Omental fat pad (tissue), 4 donors: ENCODE measurements around the gene PFDN2. TPM values are rescaled to one million over a fixed set of nuclear protein-coding genes. Genes with fewer than 3 reads are reported as not detected.

Experiments
- ATAC-seq: fragments of 150-250 bp; one replicate; pipeline ENCODE4 v1.9.1; 2016; ENCODE audit warnings: mild to moderate bottlenecking, moderate library complexity; ENCODE audit not compliant: low FRiP score
- DNase-seq: peaks from one replicate; pipeline ENCODE4 v3.0.0-alpha.2; 2019; ENCODE audit warnings: low spot score
- CTCF ChIP-seq, 3 donors: fragments of 450-650 bp; IDR thresholded peaks; one replicate each; pipeline ENCODE4 v1.5.1; 2016 to 2017; ENCODE audit warnings: antibody characterized with exemption in 3 of 3, mild to moderate bottlenecking in 3 of 3, moderate library complexity in 2 of 3
- total RNA-seq, 4 donors: library from RNA; depleted of rRNA; stranded (reverse); fragments of >200 nt; gene quantifications; one replicate each; pipeline ENCODE4 v1.1.0, GENCODE V29; 2016

PFDN2 gene
- total RNA-seq, 4 donors from 2014 or later = 30.6 to 90.1 (median 50.0) TPM

DNA sequence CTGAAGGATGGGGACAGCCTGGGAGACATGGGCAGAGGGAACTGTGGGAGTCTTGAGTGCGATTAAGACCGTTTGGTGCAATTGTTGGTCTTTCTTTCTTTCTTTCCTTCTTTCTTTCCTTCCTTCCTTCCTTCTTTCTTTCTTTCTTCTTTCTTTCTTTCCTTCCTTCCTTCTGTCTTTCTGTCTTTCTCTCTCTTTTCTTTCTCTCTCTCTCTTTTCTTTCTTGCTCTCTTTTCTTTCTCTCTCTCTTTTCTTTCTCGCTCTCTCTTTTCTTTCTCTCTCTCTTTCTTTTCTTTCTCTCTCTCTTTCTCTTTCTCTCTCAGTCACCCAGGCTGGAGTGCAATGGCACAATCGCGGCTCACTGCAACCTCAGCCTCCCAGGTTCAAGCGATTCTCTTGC, 22.6 kb downstream of the PFDN2 start:
- ATAC-seq = no peak
- no peak for TF ChIP-seq CTCF (IDR thresholded peaks at IDR 0.05)
- no peak for DNase-seq

- TF ChIP-seq CTCF (IDR thresholded peaks at IDR 0.05) = no peak
- ATAC-seq = no peak
These were observed 23.4 kb downstream of the PFDN2 start for GRCh38 chr1:161094481-161094880.

GRCh38 chr1:161092621-161093028, 25.2 kb downstream of the PFDN2 start:
- ATAC-seq (no peak), DNase-seq (no peak)
- no peak for TF ChIP-seq CTCF (IDR thresholded peaks at IDR 0.05)

More at GRCh38 chr1:161094481-161094880, 23.4 kb downstream of the PFDN2 start:
- DNase-seq = no peak

GRCh38 chr1:161091796-161092507, 25.9 kb downstream of the PFDN2 start:
- ATAC-seq (no peak), DNase-seq (no peak)
- TF ChIP-seq CTCF (IDR thresholded peaks at IDR 0.05) = no peak

DNA sequence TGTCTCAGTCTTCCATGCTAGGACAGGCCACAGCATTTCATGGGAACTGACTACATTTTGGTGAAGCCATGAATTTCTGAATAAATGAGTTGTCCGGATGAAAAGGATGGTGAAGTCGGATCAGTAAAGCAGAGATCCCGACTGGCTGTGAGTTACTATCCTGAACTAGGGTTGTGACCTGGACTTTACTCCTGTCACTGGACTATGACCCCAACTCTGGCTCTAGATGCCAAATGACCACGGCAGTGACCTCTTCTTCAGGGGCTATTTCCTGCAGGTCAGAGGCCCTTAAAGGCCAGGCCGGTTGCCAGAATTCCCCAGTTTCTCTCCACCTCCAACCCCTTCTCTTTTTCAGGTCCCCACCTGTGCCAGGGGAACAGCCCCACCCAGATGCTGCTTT, 26.7 kb downstream of the PFDN2 start:
- ATAC-seq = no peak
- DNase-seq = no peak
- TF ChIP-seq CTCF (IDR thresholded peaks at IDR 0.05) = no peak

- TF ChIP-seq CTCF (IDR thresholded peaks at IDR 0.05) = no peak
- ATAC-seq (no peak), DNase-seq (no peak)
These were observed 27.2 kb downstream of the PFDN2 start for GRCh38 chr1:161090617-161091016.

DNA sequence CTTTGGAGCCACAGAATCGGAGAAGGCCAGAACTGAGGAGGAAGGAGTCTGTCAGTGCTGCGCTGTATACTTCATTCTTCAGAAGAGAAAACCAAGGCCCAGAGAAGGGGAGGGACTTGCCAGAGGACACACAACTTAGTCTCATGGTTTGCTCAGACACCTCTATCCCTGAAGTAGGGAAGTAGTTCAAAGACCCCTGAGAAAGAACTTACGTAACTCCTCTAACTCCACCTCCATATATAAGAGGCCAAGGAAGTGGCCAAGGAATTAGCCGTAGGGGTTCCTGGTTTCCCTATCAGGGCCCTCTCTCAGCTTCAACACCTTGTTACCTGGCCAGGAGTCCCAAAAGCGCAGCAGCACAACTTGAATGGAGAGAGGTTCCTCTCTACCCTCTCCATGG, 27.9 kb downstream of the PFDN2 start:
- no peak for ATAC-seq
- TF ChIP-seq CTCF (IDR thresholded peaks at IDR 0.05) = no peak

More for the DNA sequence above, 27.9 kb downstream of the PFDN2 start:
- DNase-seq = no peak
